Astrocyte (in vitro differentiated cells and primary cell): ENCODE measurements around the gene CUEDC1. TPM values are rescaled to one million over a fixed set of nuclear protein-coding genes. Genes with fewer than 3 reads are reported as not detected.

ENCODE experiments used
- DNase-seq: peaks from one replicate; pipeline ENCODE4 v3.0.0-alpha.2; 2010; ENCODE audit warnings: low read depth
- FAIRE-seq: peaks from 2 replicates; lab custom pipeline; 2011; peaks lifted over from hg19 to GRCh38; lab: Jason Lieb, UNC
- H2AFZ ChIP-seq: 2 replicates; pipeline ENCODE4 v1.6.0; 2012; ENCODE audit warnings: low read depth, low read length, inconsistent platforms
- H3K27ac ChIP-seq: 2 replicates; pipeline ENCODE4 v1.5.1; 2011; ENCODE audit warnings: low read depth, low read length, inconsistent platforms
- H3K27me3 ChIP-seq: 2 replicates; pipeline ENCODE4 v1.6.0; 2011; ENCODE audit warnings: low read length, inconsistent platforms; ENCODE audit not compliant: insufficient read depth
- H3K36me3 ChIP-seq: 2 replicates; pipeline ENCODE4 v1.5.1; 2011; ENCODE audit warnings: low read length, inconsistent platforms; ENCODE audit not compliant: insufficient read depth
- H3K4me1 ChIP-seq: 2 replicates; pipeline ENCODE4 v1.5.1; 2011; ENCODE audit warnings: low read length, inconsistent platforms; ENCODE audit not compliant: insufficient read depth
- H3K4me2 ChIP-seq: 2 replicates; pipeline ENCODE4 v1.6.0; 2012; ENCODE audit warnings: low read length, inconsistent platforms
- H3K4me3 ChIP-seq: 2 replicates; pipeline ENCODE4 v1.5.1; 2011; ENCODE audit warnings: low read depth, mild to moderate bottlenecking, low read length, inconsistent platforms; ENCODE audit not compliant: insufficient read depth
- H3K79me2 ChIP-seq: 2 replicates; pipeline ENCODE4 v1.6.0; 2012; ENCODE audit warnings: mild to moderate bottlenecking, low read length, inconsistent platforms; ENCODE audit not compliant: insufficient read depth
- H3K9ac ChIP-seq: 2 replicates; pipeline ENCODE4 v1.6.0; 2012; ENCODE audit warnings: mild to moderate bottlenecking, low read length, inconsistent platforms
- H3K9me3 ChIP-seq: 2 replicates; pipeline ENCODE4 v1.5.1; 2012; ENCODE audit warnings: low read depth, mild to moderate bottlenecking, low read length, inconsistent platforms; ENCODE audit not compliant: insufficient read depth
- H4K20me1 ChIP-seq: 2 replicates; pipeline ENCODE4 v1.6.0; 2012; ENCODE audit warnings: low read length, inconsistent platforms; ENCODE audit not compliant: insufficient read depth
- H3K27ac Mint-ChIP-seq: one replicate; pipeline ENCODE4 v1.8.0; 2021; ENCODE audit warnings: mild to moderate bottlenecking, mixed read lengths; ENCODE audit not compliant: unreplicated experiment
- H3K27me3 Mint-ChIP-seq: one replicate; pipeline ENCODE4 v1.8.0; 2021; ENCODE audit warnings: low read depth, mixed read lengths; ENCODE audit not compliant: unreplicated experiment
- H3K36me3 Mint-ChIP-seq: one replicate; pipeline ENCODE4 v1.8.0; 2021; ENCODE audit warnings: low read depth, mixed read lengths; ENCODE audit not compliant: unreplicated experiment
- H3K4me1 Mint-ChIP-seq: one replicate; pipeline ENCODE4 v1.8.0; 2021; ENCODE audit warnings: low read depth, mixed read lengths; ENCODE audit not compliant: unreplicated experiment
- H3K4me3 Mint-ChIP-seq: one replicate; pipeline ENCODE4 v1.8.0; 2021; ENCODE audit warnings: mild to moderate bottlenecking, moderate library complexity, mixed read lengths; ENCODE audit not compliant: unreplicated experiment
- H3K9me3 Mint-ChIP-seq: one replicate; pipeline ENCODE4 v1.8.0; 2021; ENCODE audit warnings: mild to moderate bottlenecking, mixed read lengths; ENCODE audit not compliant: unreplicated experiment
- EZH2 ChIP-seq: IDR thresholded peaks from 2 replicates; pipeline ENCODE4 v1.6.1; 2012; ENCODE audit warnings: mild to moderate bottlenecking, low read length, inconsistent platforms; ENCODE audit not compliant: insufficient read depth
- total RNA-seq: library from RNA; stranded (reverse); gene quantifications from 2 replicates; pipeline ENCODE4 v1.2.1, GENCODE V29; 2021
- TF ChIP-seq, protein P1 (sequence below): IDR thresholded peaks from 2 replicates; pipeline ENCODE4 v1.5.1; 2011; ENCODE audit warnings: low read depth, mild to moderate bottlenecking, inconsistent platforms, low read length, moderate library complexity; ENCODE audit not compliant: insufficient read depth

The CUEDC1 gene
- total RNA-seq, 1 donor from 2014 or later: 43.7 TPM

DNA sequence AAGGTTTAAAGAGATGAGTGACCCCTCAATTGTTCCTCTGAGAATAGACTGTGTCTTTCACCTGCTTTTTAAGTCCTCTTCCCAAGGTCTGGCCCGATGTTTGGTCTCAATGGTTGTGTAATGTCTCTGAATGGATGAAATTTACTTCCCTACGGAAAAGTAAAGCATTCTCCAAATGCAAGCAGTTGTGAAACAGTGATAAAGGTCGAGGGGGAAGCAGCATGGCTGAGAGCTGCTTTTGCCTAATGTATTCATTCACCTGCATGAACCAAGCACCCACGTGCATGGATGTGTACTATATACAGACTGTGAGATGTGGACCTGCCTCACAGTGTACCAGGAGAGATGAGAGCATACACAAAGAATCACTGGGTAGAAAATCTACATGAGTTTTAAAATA is 116.8 kb downstream of the CUEDC1 start:
- FAIRE-seq: no peak
- Histone ChIP-seq H3K36me3 (peaks cover 35% of the 10 kb centered on the region), H3K27ac (no peak overlapping the region)

DNA sequence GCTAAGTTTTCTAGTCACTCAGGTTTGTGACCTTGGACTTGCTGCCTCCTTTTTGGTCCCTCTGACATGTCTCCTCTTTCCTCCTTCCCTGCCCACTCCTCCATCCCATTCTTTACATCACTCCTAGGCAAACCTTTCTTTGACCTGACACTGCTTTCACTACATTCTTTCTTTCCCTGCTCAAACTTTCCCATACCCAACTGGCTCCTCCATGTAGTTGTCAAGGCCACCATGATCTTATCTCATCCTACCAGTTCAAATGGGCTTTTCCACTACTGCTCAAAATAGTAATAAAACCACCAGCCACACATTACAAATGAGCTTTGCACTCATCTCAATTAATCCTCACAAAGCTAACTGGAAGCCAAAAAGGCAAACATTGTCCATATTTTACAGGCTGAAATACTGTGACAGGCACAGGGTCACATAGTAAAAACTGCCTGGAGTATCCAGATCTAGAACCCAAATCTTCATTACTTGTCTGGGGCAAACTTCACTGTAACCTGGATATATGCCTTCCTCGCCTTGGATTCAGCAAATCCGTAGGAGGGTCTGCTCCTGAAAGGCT is 119.8 kb downstream of the CUEDC1 start:
- no peak overlapping the region for H3K4me3 ChIP-seq
- no peak overlapping the region for H3K9ac ChIP-seq
- peaks cover 21% of the 10 kb centered on the region for H3K36me3 ChIP-seq
- Mint-ChIP-seq H3K9me3 (no peaks in the 10 kb centered on the region), H3K27ac (no peak overlapping the region), H3K36me3 (no peaks in the 10 kb centered on the region), H3K4me1 (no peaks in the 10 kb centered on the region), H3K4me3 (no peak overlapping the region), H3K27me3 (no peaks in the 10 kb centered on the region)
- H4K20me1 ChIP-seq: peaks cover 12% of the 10 kb centered on the region
- DNase-seq: no peak
- H3K9me3 ChIP-seq: no peaks in the 10 kb centered on the region
- no peaks in the 10 kb centered on the region for H3K4me1 ChIP-seq
- TF ChIP-seq, protein P1, sequence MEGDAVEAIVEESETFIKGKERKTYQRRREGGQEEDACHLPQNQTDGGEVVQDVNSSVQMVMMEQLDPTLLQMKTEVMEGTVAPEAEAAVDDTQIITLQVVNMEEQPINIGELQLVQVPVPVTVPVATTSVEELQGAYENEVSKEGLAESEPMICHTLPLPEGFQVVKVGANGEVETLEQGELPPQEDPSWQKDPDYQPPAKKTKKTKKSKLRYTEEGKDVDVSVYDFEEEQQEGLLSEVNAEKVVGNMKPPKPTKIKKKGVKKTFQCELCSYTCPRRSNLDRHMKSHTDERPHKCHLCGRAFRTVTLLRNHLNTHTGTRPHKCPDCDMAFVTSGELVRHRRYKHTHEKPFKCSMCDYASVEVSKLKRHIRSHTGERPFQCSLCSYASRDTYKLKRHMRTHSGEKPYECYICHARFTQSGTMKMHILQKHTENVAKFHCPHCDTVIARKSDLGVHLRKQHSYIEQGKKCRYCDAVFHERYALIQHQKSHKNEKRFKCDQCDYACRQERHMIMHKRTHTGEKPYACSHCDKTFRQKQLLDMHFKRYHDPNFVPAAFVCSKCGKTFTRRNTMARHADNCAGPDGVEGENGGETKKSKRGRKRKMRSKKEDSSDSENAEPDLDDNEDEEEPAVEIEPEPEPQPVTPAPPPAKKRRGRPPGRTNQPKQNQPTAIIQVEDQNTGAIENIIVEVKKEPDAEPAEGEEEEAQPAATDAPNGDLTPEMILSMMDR: no peak
- TF ChIP-seq EZH2: no peak
- no peaks in the 10 kb centered on the region for H3K27me3 ChIP-seq
- H3K4me2 ChIP-seq: no peak overlapping the region
- H3K79me2 ChIP-seq: no peaks in the 10 kb centered on the region
- H3K27ac ChIP-seq: no peak overlapping the region
- FAIRE-seq: no peak
- no peak overlapping the region for H2AFZ ChIP-seq

More for the DNA sequence above, 116.8 kb downstream of the CUEDC1 start:
- Mint-ChIP-seq H3K27ac (no peak overlapping the region), H3K9me3 (no peaks in the 10 kb centered on the region), H3K4me1 (no peaks in the 10 kb centered on the region), H3K36me3 (no peaks in the 10 kb centered on the region), H3K27me3 (no peaks in the 10 kb centered on the region), H3K4me3 (no peak overlapping the region)
- no peak overlapping the region for H3K9ac ChIP-seq
- no peak overlapping the region for H2AFZ ChIP-seq
- H3K9me3 ChIP-seq: no peaks in the 10 kb centered on the region
- H3K4me2 ChIP-seq: no peak overlapping the region
- no peak overlapping the region for H3K4me3 ChIP-seq
- H3K4me1 ChIP-seq: no peaks in the 10 kb centered on the region
- H3K79me2 ChIP-seq: peaks cover 12% of the 10 kb centered on the region
- no peak for DNase-seq
- peaks cover 33% of the 10 kb centered on the region for H4K20me1 ChIP-seq
- TF ChIP-seq, protein P1: no peak
- TF ChIP-seq EZH2: no peak
- H3K27me3 ChIP-seq: no peaks in the 10 kb centered on the region

DNA sequence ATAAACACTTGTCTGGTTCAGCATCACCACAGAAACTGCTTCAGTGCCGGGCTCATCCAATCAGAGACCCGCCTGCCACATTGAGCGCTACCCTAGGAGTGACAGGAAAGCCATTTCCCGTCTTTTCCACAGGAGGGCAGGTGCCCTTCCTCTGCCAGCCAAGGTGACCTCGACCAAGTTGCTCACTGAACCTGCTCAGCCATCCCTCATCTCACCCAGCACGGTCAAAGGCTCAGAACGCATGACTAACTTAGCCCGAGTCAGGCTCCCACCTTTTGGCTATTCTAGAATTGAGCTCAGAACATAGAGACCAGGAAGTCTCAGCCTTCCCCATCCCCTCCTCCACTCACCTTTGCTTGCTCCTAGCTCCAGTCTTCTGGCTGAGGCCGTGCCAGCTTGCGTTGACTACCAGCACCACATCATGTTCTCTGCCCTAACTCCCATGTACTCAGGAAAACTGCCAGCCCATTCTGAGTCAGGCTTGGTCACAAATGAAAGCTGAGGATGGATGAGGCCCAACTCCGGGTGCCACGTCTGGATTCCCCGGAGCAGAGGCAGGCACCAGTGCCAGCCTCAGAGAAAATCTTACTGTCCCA is 121.0 kb downstream of the CUEDC1 start:
- Histone ChIP-seq H3K4me2 (no peak overlapping the region), H3K79me2 (no peaks in the 10 kb centered on the region), H4K20me1 (peaks cover 12% of the 10 kb centered on the region), H3K9me3 (no peaks in the 10 kb centered on the region), H3K4me1 (no peaks in the 10 kb centered on the region), H3K27ac (no peak overlapping the region), H2AFZ (no peak overlapping the region), H3K9ac (no peak overlapping the region), H3K27me3 (no peaks in the 10 kb centered on the region), H3K36me3 (peaks cover 13% of the 10 kb centered on the region), H3K4me3 (no peak overlapping the region)
- no peak overlapping the region for H3K4me3 Mint-ChIP-seq
- H3K27ac Mint-ChIP-seq: no peak overlapping the region
- H3K36me3 Mint-ChIP-seq: no peaks in the 10 kb centered on the region
- no peak for TF ChIP-seq EZH2
- TF ChIP-seq, protein P1: no peak
- no peaks in the 10 kb centered on the region for H3K9me3 Mint-ChIP-seq
- peaks cover 2% of the 10 kb centered on the region for H3K27me3 Mint-ChIP-seq
- no peak for DNase-seq
- no peaks in the 10 kb centered on the region for H3K4me1 Mint-ChIP-seq
- no peak for FAIRE-seq
